ENCODE data around the gene MND1.
"Not testable (repeated sequence)": the region's sequence is repeated elsewhere in the genome, so short reads cannot be mapped to it uniquely, and the experiment has no call there.

MND1 gene

GRCh38 chr4:153403726-153404125, 59.2 kb downstream of the MND1 start:
- no peak for DNase-seq (ENCODE audit: low spot score)

- DNase-seq (ENCODE audit: low spot score) = no peak
These were observed 63.4 kb downstream of the MND1 start for GRCh38 chr4:153407906-153408305.

- DNase-seq (ENCODE audit: low spot score) = no peak
These were observed 64.4 kb downstream of the MND1 start for GRCh38 chr4:153408932-153409331.

- no peak for DNase-seq (ENCODE audit: low spot score)
These were observed 64.9 kb downstream of the MND1 start for GRCh38 chr4:153409412-153409811.

GRCh38 chr4:153409924-153410501, 65.5 kb downstream of the MND1 start:
- no peak for DNase-seq (ENCODE audit: low spot score)

- no peak for DNase-seq (ENCODE audit: low spot score)
These were observed 69.4 kb downstream of the MND1 start for GRCh38 chr4:153413842-153414241.

GRCh38 chr4:153416456-153416855, 72.0 kb downstream of the MND1 start:
- not testable (repeated sequence) for DNase-seq (ENCODE audit: low spot score)

- DNase-seq (ENCODE audit: low spot score) = no peak
These were observed 73.6 kb downstream of the MND1 start for GRCh38 chr4:153418121-153418520.

- DNase-seq (ENCODE audit: low spot score) = no peak
These were observed 74.1 kb downstream of the MND1 start for GRCh38 chr4:153418558-153418957.

- DNase-seq (ENCODE audit: low spot score) = no peak
These were observed 74.5 kb downstream of the MND1 start for GRCh38 chr4:153419029-153419428.

- DNase-seq (ENCODE audit: low spot score) = no peak
These were observed 75.3 kb downstream of the MND1 start for GRCh38 chr4:153419673-153420278.

GRCh38 chr4:153420361-153420760, 75.9 kb downstream of the MND1 start:
- no peak for DNase-seq (ENCODE audit: low spot score)

GRCh38 chr4:153421941-153422340, 77.5 kb downstream of the MND1 start:
- DNase-seq (ENCODE audit: low spot score) = peak; percentile 74

GRCh38 chr4:153426207-153426885, 81.9 kb downstream of the MND1 start:
- DNase-seq (ENCODE audit: low spot score) = peak; percentile 22

- no peak for DNase-seq (ENCODE audit: low spot score)
These were observed 83.0 kb downstream of the MND1 start for GRCh38 chr4:153427363-153428071.

GRCh38 chr4:153428941-153429475, 84.5 kb downstream of the MND1 start:
- DNase-seq (ENCODE audit: low spot score) = no peak

- DNase-seq (ENCODE audit: low spot score) = peak; percentile 96
These were observed 88.7 kb downstream of the MND1 start for GRCh38 chr4:153432965-153433753.

GRCh38 chr4:153433754-153434105, 89.2 kb downstream of the MND1 start:
- DNase-seq (ENCODE audit: low spot score) = no peak

- no peak for DNase-seq (ENCODE audit: low spot score)
These were observed 89.7 kb downstream of the MND1 start for GRCh38 chr4:153434190-153434589.

GRCh38 chr4:153438916-153439756, 94.6 kb downstream of the MND1 start:
- peak; percentile 25 for DNase-seq (ENCODE audit: low spot score)

GRCh38 chr4:153439831-153440230, 95.3 kb downstream of the MND1 start:
- DNase-seq (ENCODE audit: low spot score) = no peak
